SJSA1 (cell line): ENCODE results near the gene CAND2. TPM values are rescaled to one million over a fixed set of nuclear protein-coding genes. Genes with fewer than 3 reads are reported as not detected.
A peak's percentile ranks its signal among the peaks of the same experiment; 100 is the strongest.

Experiments used
- DNase-seq, 2 experiments: peaks; one replicate each; pipeline ENCODE4 v3.0.0-alpha.2; 2015 to 2020; ENCODE audit warnings: low spot score in 2 of 2, low read depth in 1 of 2
- H3K27ac ChIP-seq: fragments of 250-450 bp; sonication (Bioruptor Pico); 2 replicates; pipeline ENCODE4 v1.5.1; 2020; ENCODE audit warnings: mild to moderate bottlenecking, moderate library complexity
- H3K27me3 ChIP-seq: fragments of 250-450 bp; sonication (Bioruptor Pico); replicated peaks from 2 replicates; pipeline ENCODE4 v1.5.1; 2020; ENCODE audit warnings: mild to moderate bottlenecking, moderate library complexity
- H3K36me3 ChIP-seq: fragments of 250-450 bp; sonication (Bioruptor Pico); 2 replicates; pipeline ENCODE4 v1.5.1; 2020; ENCODE audit warnings: mild to moderate bottlenecking
- H3K4me1 ChIP-seq: fragments of 250-450 bp; sonication (Bioruptor Pico); replicated peaks from 2 replicates; pipeline ENCODE4 v1.6.1; 2021; ENCODE audit warnings: mild to moderate bottlenecking
- H3K4me3 ChIP-seq: fragments of 250-450 bp; sonication (Bioruptor Pico); 2 replicates; pipeline ENCODE4 v1.5.1; 2020; ENCODE audit warnings: mild to moderate bottlenecking
- H3K9me3 ChIP-seq: fragments of 250-450 bp; sonication (Bioruptor Pico); replicated peaks from 2 replicates; pipeline ENCODE4 v1.5.1; 2020; ENCODE audit warnings: mild to moderate bottlenecking
- total RNA-seq: library from RNA; depleted of rRNA; stranded (reverse); fragments of >200 nt; shearing (Covaris generic); gene quantifications from 2 replicates; pipeline ENCODE4 v1.2.3, GENCODE V29; 2014

CAND2 gene
- total RNA-seq, 1 experiment from 2014 or later, result 0.87 TPM

DNA sequence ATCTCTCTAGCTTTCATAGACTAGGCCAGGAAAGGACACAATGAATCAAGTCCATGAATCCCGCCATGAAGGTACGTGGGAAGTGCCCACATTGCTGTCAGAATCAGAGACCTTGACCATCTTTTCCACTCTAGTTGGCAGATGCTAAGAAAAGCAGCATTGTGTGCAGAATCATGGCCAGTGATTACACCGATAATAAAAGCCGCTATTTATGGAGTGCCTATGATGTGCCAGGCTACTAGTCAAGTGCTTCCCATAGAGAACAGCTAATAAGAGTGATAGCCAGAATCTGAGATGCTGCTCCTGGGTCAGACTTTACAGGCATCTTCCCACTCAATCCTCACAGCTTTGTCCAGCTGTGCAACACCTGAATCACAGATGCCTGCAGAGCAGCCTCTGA lies 58.1 kb downstream of the CAND2 start:
- Histone ChIP-seq H3K27ac (no peak overlapping the region), H3K36me3 (no peaks in the 10 kb centered on the region), H3K9me3 (no peaks in the 10 kb centered on the region), H3K27me3 (no peaks in the 10 kb centered on the region), H3K4me3 (no peak overlapping the region), H3K4me1 (no peaks in the 10 kb centered on the region)
- DNase-seq, result no peak

DNA sequence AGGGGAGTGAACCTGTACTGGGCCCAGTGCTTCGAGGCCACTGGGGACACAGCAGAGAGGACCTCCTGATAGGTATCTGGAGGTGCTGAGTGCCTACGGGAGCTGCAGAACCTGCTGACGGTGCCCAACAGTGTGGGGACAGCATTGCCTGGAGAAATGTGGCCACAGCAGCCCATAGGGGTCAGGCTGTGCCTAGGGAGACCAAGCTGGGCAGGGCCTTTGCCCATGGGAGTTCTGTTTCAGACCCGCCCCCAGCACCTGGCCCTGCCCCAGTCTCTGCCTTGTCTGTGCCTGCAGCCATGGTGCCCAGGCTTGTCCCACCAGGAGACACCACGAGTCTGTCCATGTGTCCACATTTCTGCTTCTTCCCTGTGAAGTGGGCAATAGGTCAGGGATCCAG lies 60.1 kb downstream of the CAND2 start:
- H3K36me3 ChIP-seq, result no peaks in the 10 kb centered on the region
- no peak overlapping the region for H3K4me3 ChIP-seq
- H3K27ac ChIP-seq, result no peak overlapping the region
- no peaks in the 10 kb centered on the region for H3K9me3 ChIP-seq
- DNase-seq, result no peak
- no peaks in the 10 kb centered on the region for H3K27me3 ChIP-seq
- H3K4me1 ChIP-seq, result no peaks in the 10 kb centered on the region

DNA sequence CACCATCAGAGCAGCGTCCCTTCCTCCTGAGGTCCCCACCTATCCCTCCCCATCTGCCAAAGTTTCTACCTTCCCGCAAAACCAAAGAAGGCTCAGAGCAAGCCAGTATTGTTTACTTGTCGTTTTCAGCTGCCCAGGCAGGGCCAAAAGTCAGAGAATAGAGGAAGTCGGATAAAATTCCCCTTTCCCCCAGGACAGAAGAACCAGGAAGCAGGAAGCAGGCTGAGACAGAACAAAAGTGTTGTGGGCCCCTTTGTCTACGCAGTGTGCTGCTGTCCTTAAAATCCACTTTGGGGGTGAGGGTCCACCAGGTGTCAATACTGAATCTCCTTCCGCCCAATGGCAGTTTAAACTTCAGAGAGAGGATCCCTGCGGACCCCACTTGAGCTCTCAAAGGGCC lies 63.4 kb downstream of the CAND2 start:
- no peak for DNase-seq
- Histone ChIP-seq H3K9me3 (no peaks in the 10 kb centered on the region), H3K27ac (no peak overlapping the region), H3K4me3 (no peak overlapping the region), H3K4me1 (no peaks in the 10 kb centered on the region), H3K27me3 (no peaks in the 10 kb centered on the region), H3K36me3 (no peaks in the 10 kb centered on the region)

DNA sequence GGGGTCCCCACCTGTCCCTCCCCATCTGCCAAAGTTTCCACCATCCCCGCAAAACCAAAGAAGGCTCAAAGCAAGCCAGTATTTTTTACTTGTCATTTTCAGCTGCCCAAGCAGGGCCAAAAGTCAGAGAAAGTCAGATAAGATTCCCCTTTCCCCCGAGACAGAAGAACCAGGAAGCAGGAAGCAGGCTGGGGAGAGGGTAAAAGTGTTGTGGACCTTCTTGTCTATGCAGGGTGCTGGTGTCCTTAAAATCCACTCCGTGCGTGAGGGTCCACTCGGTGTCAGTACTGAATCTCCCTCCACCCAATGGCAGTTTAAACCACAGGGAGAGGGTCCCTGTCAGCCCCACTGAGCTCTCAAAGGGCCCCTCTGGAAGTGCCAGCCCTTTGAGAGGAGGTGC lies 65.1 kb downstream of the CAND2 start:
- Histone ChIP-seq H3K27ac (no peak overlapping the region), H3K9me3 (no peaks in the 10 kb centered on the region), H3K27me3 (no peaks in the 10 kb centered on the region), H3K36me3 (no peaks in the 10 kb centered on the region), H3K4me1 (no peaks in the 10 kb centered on the region), H3K4me3 (no peak overlapping the region)
- DNase-seq, result no peak

DNA sequence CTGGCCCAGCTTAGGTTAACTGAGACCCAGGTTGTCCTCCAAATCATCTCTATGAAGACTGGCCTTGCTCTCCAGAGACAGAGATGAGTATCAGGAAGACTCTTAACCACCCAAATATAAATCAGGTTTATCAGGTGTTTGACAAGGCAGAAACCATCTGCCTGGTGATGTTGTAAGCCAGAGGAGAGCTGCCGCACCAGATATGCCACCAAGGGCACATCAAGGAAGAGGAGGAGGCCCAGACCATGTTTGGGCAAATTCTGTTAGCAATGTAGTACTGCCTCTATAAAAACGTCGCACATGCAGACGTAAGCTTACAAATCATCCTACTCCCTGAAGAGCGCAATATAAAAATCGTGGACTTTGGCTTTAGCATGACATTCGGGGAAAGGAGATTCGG lies 65.9 kb downstream of the CAND2 start:
- no peak overlapping the region for H3K27ac ChIP-seq
- H3K27me3 ChIP-seq, result no peaks in the 10 kb centered on the region
- DNase-seq, result no peak
- no peaks in the 10 kb centered on the region for H3K36me3 ChIP-seq
- H3K4me3 ChIP-seq, result no peak overlapping the region
- H3K4me1 ChIP-seq, result no peaks in the 10 kb centered on the region
- H3K9me3 ChIP-seq, result no peaks in the 10 kb centered on the region

DNA sequence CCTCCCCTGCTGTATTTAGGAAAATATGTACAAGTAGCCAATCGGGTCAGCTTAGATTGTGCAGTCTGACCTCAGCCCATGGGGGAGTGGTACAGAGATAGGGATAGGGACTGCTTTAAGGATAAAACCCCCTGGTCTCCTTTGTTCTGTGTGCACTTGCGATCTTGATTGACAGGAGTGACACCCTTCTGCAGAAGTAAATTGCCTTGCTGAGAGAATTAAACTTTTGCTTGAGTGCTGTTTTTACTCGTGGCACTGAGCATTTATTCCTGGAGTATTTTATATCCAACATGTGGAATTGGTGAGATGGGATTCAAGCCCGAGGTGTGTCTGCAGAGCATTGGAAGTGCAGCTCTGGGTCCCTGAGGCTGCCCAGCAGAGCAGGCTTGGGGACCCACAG lies 68.8 kb downstream of the CAND2 start:
- no peak for DNase-seq
- Histone ChIP-seq H3K27ac (no peak overlapping the region), H3K27me3 (no peaks in the 10 kb centered on the region)

DNA sequence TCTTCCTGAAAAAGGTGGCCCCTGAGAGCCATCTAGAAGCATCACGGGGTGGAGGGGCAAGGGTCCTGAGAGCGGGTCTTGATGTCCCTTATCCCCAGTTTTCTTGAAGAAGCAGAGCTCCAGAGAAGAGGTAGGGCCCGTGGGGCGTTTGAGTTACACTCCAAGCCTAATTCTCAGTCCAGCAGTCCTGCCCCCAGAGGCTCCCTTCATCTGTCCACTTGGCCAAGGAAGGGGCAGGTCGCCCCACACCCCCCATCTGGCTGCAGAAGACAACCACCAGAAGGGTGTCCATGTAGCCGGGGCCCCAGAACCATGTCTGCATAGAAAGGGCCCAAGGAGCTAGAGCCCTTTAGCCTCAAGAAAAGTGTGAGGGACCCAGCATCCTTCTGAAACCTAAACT lies 70.4 kb downstream of the CAND2 start:
- no peaks in the 10 kb centered on the region for H3K36me3 ChIP-seq
- H3K27me3 ChIP-seq, result no peaks in the 10 kb centered on the region
- DNase-seq, result no peak
- no peak overlapping the region for H3K27ac ChIP-seq
- no peak overlapping the region for H3K4me3 ChIP-seq
- H3K9me3 ChIP-seq, result no peaks in the 10 kb centered on the region
- H3K4me1 ChIP-seq, result no peaks in the 10 kb centered on the region

More for the DNA sequence above, 68.8 kb downstream of the CAND2 start:
- Histone ChIP-seq H3K4me1 (no peaks in the 10 kb centered on the region), H3K4me3 (no peak overlapping the region), H3K9me3 (no peaks in the 10 kb centered on the region), H3K36me3 (no peaks in the 10 kb centered on the region)

DNA sequence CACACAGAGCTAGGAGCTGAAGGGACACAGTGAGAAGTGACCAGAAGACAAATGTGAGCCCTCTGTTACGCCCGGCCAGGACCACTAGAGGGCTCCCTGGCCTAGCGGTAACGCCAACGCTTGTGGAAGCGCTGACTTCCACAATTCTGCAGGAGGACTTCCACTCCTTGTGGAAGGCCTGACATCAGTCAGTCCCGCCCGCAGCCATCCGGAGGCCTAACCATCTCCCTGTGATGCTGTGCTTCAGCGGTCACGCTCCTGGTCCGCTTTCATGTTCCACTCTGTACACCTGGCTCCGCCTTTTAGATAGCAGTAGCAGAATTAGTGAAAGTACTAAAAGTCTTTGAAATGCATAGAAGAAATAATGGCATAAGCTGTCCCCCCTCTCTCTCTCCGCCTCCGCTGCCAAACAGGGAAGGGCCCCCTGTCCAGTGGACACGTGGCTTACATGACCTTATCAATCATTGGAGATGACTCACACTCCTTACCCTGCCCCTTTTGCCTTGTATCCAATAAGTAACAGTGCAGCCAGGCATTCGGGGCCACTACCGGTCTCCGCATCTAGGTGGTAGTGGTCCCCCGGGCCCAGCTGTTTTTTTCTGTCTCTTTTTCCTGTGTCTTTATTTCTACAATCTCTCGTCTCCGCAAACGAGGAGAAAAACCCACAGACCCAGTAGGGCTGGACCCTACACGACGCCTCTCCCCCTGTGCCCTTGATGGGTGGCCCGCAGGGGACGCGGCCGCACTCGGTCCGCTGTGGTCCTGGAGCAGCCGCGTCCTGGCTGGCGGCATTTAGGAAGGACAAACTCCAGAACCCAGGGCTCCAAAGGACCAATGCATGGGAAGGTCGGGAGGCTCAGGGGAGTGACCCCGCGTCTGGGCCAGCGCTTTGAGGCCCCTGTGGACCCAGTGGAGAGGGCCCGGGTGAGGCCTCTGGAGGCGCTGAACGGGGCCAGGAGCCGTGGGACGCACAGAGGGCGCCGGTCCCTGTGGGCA lies 71.9 kb downstream of the CAND2 start:
- Histone ChIP-seq H3K4me3 (no peak overlapping the region), H3K27ac (no peak overlapping the region), H3K36me3 (no peaks in the 10 kb centered on the region), H3K4me1 (no peaks in the 10 kb centered on the region), H3K9me3 (no peaks in the 10 kb centered on the region), H3K27me3 (no peaks in the 10 kb centered on the region)
- DNase-seq, result peak; percentile 51 to 67

DNA sequence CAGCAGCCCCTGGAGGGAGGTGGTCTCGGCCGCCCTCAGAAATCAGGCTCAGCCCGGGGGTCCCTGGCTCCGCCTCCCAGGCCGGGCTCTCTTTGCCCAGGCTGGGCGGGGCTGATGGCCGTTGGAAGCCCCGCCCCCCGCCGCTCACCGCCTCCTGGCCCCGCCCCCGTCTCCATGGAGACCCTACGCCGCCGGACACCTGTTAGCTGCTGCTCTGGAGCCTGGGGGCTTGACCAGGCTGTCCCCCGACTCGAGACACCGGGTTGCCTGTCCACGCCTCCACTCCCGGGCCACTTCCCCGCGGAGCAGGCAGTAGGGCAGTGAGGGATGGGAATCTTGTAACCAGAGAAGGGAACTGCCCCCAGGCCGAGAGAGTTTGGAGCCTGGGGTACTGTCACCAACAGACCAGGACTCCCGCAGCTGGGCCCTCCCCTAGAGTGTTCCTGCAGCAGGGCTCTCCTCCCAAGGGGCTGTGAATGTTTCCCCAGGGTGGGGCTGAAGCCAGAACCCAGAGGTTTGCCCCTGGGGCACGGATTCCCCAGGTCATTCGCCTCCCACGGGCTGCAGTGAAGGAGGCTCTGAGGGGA lies 72.6 kb downstream of the CAND2 start:
- no peaks in the 10 kb centered on the region for H3K4me1 ChIP-seq
- no peaks in the 10 kb centered on the region for H3K36me3 ChIP-seq
- no peaks in the 10 kb centered on the region for H3K9me3 ChIP-seq
- H3K27me3 ChIP-seq, result no peaks in the 10 kb centered on the region
- H3K4me3 ChIP-seq, result no peak overlapping the region
- no peak for DNase-seq
- H3K27ac ChIP-seq, result no peak overlapping the region

DNA sequence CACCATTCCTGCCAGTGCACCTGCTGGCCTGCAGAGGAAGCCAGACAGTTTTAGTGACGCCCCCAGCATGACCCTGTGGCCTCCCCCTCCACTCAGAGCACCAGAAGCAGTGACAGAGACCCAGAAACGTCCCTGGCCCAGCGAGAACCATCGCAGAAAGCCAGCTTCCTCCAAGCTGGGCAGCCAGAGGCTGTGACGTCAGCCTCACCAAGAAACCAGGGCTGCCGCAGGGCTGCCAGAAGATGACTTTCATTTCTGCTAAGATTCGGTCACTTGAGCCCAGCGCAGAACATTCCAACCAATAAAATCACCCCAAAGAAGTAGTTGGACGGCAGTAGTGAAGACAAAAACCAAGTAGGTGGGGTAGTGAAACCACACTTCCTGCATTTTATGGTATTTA lies 74.5 kb downstream of the CAND2 start:
- H3K27ac ChIP-seq, result no peak overlapping the region
- no peaks in the 10 kb centered on the region for H3K4me1 ChIP-seq
- H3K36me3 ChIP-seq, result no peaks in the 10 kb centered on the region
- no peak overlapping the region for H3K4me3 ChIP-seq
- no peaks in the 10 kb centered on the region for H3K27me3 ChIP-seq
- no peak for DNase-seq
- no peaks in the 10 kb centered on the region for H3K9me3 ChIP-seq

DNA sequence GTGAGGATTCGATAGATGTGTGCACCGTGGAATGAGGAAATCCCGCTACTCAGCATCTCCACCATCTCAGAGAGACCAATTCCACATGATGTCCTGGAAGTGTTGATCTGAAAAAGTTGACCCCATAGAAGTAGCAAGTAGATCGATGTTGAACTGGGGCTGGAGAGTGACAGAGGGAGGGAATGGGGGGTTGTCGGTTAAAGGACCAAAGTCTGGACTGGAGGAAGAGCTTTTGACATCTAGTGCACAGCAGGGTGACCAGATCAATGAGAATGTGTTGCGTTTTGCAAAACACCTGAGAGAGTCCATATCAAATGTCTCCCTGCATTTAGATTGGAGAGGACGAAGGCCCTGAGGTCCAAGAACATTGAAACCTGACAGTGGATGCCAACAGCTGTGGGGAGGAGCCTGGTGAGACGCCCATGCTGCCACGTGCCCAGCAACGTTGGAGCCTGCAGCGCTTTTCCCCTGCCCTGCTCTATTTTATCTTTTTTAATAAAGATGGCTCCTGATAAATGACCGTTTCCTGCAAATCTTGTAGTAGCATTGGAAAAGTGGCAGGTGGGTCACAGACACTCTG lies 75.0 kb downstream of the CAND2 start:
- Histone ChIP-seq H3K4me3 (no peak overlapping the region), H3K27ac (no peak overlapping the region), H3K27me3 (no peaks in the 10 kb centered on the region), H3K9me3 (no peaks in the 10 kb centered on the region), H3K36me3 (no peaks in the 10 kb centered on the region), H3K4me1 (no peaks in the 10 kb centered on the region)
- no peak for DNase-seq

DNA sequence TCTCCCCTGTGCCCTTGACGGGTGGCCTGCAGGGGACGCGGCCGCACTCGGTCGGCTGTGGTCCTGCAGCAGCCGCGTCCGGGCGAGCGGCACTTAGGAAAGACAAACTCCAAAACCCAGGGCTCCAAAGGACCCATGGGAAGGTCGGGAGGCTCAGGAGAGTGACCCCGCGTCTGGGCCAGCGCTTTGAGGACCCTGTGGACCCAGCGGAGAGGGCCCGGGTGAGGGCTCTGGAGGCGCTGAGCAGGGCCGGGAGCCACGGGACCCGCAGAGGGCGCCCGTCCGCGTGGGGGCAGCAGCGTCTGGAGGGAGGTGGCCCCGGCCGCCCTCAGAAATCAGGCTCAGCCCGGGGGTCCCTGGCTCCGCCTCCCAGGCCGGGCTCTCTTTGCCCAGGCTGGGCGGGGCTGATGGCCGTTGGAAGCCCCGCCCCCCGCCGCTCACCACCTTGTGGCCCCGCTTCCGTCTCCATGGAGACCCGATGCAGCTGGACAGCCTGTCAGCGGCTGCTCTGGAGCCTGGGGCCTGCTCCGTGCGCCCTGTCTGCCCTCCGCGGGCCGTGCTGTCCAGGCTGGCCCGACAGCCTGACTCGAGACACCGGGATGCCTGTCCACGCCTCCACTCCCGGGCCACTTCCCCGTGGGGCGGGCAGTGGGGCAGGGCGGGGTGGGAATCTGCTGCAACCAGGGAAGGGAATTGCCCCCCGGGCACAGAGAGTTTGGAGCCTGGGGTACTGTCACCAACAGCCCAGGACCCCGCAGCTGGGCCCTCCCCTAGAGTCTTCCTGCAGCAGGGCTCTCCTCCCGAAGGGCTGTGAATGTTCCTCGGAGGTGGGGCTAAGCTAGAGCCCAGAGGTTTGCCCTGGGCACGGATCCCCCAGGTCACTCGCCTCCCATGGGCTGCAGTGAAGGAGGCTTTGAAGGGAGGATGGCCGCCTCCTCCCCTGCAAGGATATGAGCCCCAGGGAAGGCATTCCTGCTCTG lies 79.7 kb downstream of the CAND2 start:
- no peak overlapping the region for H3K4me3 ChIP-seq
- H3K4me1 ChIP-seq, result no peaks in the 10 kb centered on the region
- H3K27ac ChIP-seq, result no peak overlapping the region
- no peak for DNase-seq
- H3K36me3 ChIP-seq, result no peaks in the 10 kb centered on the region
- no peaks in the 10 kb centered on the region for H3K9me3 ChIP-seq
- H3K27me3 ChIP-seq, result no peaks in the 10 kb centered on the region

DNA sequence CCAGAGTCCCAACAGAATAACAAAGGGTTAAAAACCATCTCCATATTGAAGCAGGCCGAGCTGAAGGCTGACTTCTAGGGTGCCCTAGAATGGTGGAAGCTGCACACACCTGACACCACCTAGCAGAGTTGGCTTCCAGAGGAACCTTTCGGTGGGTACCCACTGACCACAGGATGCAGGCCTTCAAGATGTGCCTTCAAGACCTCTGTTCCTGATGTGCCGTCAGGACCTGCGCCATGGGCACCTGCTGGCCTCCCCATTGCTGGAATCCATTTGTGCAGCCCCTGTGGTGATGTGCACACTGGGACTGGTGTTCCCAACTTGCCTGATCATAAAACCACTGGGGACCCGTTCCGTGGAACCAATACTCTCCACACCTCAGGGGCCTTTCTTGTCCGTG lies 80.6 kb downstream of the CAND2 start:
- H3K4me1 ChIP-seq, result no peaks in the 10 kb centered on the region
- H3K36me3 ChIP-seq, result no peaks in the 10 kb centered on the region
- H3K4me3 ChIP-seq, result no peak overlapping the region
- no peaks in the 10 kb centered on the region for H3K9me3 ChIP-seq
- H3K27ac ChIP-seq, result no peak overlapping the region
- no peaks in the 10 kb centered on the region for H3K27me3 ChIP-seq
- no peak for DNase-seq
